ENCODE results near the gene RABGAP1L.

DNA sequence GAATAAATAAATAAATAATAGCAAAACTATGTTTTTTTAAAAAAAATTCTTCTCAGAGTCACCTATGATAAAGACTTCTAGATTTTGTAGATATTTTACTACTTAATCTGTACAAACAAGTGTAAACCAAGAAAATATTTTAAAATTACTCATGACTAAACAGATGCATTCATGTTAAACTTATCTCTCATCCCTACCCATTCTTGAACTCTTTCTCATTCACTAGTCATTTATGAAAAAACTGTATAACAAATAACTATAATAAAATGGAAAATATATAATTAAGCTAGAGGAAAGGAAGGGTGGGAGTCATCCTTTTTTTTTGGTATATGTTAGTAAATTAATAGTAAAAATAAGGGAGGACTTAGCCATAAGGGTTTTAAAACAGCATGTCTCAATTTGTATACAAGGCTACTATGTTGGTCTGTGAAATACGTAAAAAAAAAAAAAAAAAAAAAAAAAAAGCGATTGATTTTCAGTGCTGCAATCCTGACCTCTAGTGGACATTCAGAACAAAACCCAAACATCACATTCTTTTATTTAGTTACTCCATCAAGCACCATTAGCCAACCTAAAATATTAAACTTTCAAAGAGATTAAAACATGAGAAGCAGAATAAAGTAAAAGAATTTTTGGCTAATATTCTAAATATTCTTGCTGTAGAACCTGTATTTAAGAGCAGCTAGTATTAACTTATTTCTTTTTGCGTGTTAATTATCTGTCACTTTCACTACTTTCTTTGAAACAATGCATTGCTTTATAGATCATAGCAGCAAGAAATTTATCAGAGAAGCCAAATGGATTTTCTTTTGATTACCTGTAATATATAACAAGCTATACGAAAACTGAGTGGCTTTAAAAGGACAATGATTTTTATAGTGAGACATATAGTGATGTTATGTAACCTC is 584.6 kb downstream of the RABGAP1L start:
- no peak for TF ChIP-seq POLR2A (IDR thresholded peaks at IDR 0.05)
- TF ChIP-seq, protein P1, sequence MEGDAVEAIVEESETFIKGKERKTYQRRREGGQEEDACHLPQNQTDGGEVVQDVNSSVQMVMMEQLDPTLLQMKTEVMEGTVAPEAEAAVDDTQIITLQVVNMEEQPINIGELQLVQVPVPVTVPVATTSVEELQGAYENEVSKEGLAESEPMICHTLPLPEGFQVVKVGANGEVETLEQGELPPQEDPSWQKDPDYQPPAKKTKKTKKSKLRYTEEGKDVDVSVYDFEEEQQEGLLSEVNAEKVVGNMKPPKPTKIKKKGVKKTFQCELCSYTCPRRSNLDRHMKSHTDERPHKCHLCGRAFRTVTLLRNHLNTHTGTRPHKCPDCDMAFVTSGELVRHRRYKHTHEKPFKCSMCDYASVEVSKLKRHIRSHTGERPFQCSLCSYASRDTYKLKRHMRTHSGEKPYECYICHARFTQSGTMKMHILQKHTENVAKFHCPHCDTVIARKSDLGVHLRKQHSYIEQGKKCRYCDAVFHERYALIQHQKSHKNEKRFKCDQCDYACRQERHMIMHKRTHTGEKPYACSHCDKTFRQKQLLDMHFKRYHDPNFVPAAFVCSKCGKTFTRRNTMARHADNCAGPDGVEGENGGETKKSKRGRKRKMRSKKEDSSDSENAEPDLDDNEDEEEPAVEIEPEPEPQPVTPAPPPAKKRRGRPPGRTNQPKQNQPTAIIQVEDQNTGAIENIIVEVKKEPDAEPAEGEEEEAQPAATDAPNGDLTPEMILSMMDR (IDR thresholded peaks at IDR 0.05), result peak; percentile 40 to 60 (median 59)

Measured in Peyer's patch (tissue), 4 donors.